Measurements from ENCODE around the gene RBM7. TPM values are rescaled to one million over a fixed set of nuclear protein-coding genes. Genes with fewer than 3 reads are reported as not detected.

RBM7 gene
- total and polyA plus RNA-seq, 2 of the 8 experiments (the other 6 are each of a cell fraction or from before 2014, with no cell fraction given) = 18.0 to 45.7 TPM

GRCh38 chr11:114396916-114397315 is 3.5 kb upstream of the RBM7 start (continued):
- no peak for TF ChIP-seq E2F6 (IDR thresholded peaks at IDR 0.05)
- no peak for TF ChIP-seq NRF1 (IDR thresholded peaks at IDR 0.05; ENCODE audit: low read depth, low read length)
- TF ChIP-seq POLR2AphosphoS5 (IDR thresholded peaks at IDR 0.05; ENCODE audit: low read depth, low read length) = no peak
- TF ChIP-seq CTBP2 (IDR thresholded peaks at IDR 0.05; ENCODE audit: borderline replicate concordance, insufficient read depth, insufficient read length, low read length) = no peak
